ENCODE results near the gene ANKRD16. TPM values are rescaled to one million over a fixed set of nuclear protein-coding genes. Genes with fewer than 3 reads are reported as not detected.

ANKRD16 gene
- total and polyA plus RNA-seq, 2 of the 8 experiments (the other 6 are each of a cell fraction or from before 2014, with no cell fraction given): 8.2 to 12.7 TPM

GRCh38 chr10:5860066-5860465 lies 29.6 kb downstream of the ANKRD16 start (continued):
- no peak for TF ChIP-seq CHD7 (IDR thresholded peaks at IDR 0.05; ENCODE audit: insufficient replicate concordance, low read length)
- no peak for TF ChIP-seq SIX5 (IDR thresholded peaks at IDR 0.05; ENCODE audit: low read depth, low read length)
- no peak for TF ChIP-seq JUND (IDR thresholded peaks at IDR 0.05; ENCODE audit: low read length)
- no peak for TF ChIP-seq CTCF (IDR thresholded peaks at IDR 0.05; ENCODE audit: control extremely low read depth in 1 of 3, insufficient read depth in 1 of 3, low read depth in 1 of 3, low read length in 3 of 3)
- no peak for TF ChIP-seq BACH1 (IDR thresholded peaks at IDR 0.05; ENCODE audit: low read length)
